H1 (cell line): Measurements from ENCODE around the gene C7orf25. TPM values are rescaled to one million over a fixed set of nuclear protein-coding genes. Genes with fewer than 3 reads are reported as not detected.

Experiments used
- ATF2 ChIP-seq: IDR thresholded peaks from 2 replicates; pipeline ENCODE4 v1.6.1; 2012; ENCODE audit warnings: low read length, inconsistent platforms
- CHD7 ChIP-seq: fragments of 300-600 bp; sonication (generic); IDR thresholded peaks from 2 replicates; pipeline ENCODE4 v1.7.1; 2012; ENCODE audit warnings: low read length, moderate library complexity, mild to moderate bottlenecking, inconsistent platforms; ENCODE audit not compliant: insufficient replicate concordance
- EZH2 ChIP-seq: fragments of 200-600 bp; sonication (generic); IDR thresholded peaks from 2 replicates; pipeline ENCODE4 v1.7.1; 2012; ENCODE audit warnings: low read depth, mild to moderate bottlenecking, moderate library complexity, low read length, inconsistent platforms; ENCODE audit not compliant: severe bottlenecking
- RXRA ChIP-seq: IDR thresholded peaks from 2 replicates; pipeline ENCODE4 v1.6.1; 2011; ENCODE audit warnings: low read depth, mild to moderate bottlenecking, low read length, moderate library complexity; ENCODE audit not compliant: insufficient read depth
- SAP30 ChIP-seq: fragments of 300-600 bp; sonication (generic); IDR thresholded peaks from 2 replicates; pipeline ENCODE4 v1.7.1; 2012; ENCODE audit warnings: low read length, moderate library complexity, mild to moderate bottlenecking, inconsistent platforms; ENCODE audit not compliant: insufficient read depth, insufficient replicate concordance
- SIRT6 ChIP-seq: IDR thresholded peaks from one replicate; pipeline ENCODE4 v1.7.1; 2012; ENCODE audit warnings: low read length, inconsistent platforms
- TAF1 ChIP-seq: IDR thresholded peaks from 2 replicates; pipeline ENCODE4 v1.6.1; 2011; ENCODE audit warnings: mild to moderate bottlenecking, low read depth, low read length
- polyA plus RNA-seq, 7 experiments: library from polyadenylated mRNA; depleted of rRNA in 3 of 7; stranded (reverse) in 5 of 7; unstranded in 2 of 7; fragments of >200 nt in 5 of 7; fragments of 200-250 nt in 2 of 7; gene quantifications; 1 replicate in 5 of 7; 2 replicates in 1 of 7; 4 replicates in 1 of 7; pipeline versions ENCODE4 v1.2.1 to v1.2.3, GENCODE V29; 2011 to 2013; ENCODE audit warnings: missing spikeins in 2 of 7, mixed read lengths in 2 of 7
- total RNA-seq: library from RNA; stranded (reverse); fragmentation: NEBNext Ultra II Directional; extraction: Animal tissue kit (Norgen Biotek cat#: 25700); gene quantifications from 2 replicates; pipeline ENCODE4 v1.2.1, GENCODE V29; 2021
- TF ChIP-seq, protein P1 (sequence below): IDR thresholded peaks from 2 replicates; pipeline ENCODE4 v1.6.1; 2011; ENCODE audit warnings: low read depth, mild to moderate bottlenecking, low read length; ENCODE audit not compliant: insufficient read depth

The C7orf25 gene
- total and polyA plus RNA-seq, 2 of the 8 experiments (the other 6 are each of a cell fraction or from before 2014, with no cell fraction given), result 0.70 to 4.5 TPM

- TF ChIP-seq CHD7, result no peak
- TF ChIP-seq SIRT6, result no peak
- no peak for TF ChIP-seq RXRA
- TF ChIP-seq SAP30, result no peak
- TF ChIP-seq, protein P1, sequence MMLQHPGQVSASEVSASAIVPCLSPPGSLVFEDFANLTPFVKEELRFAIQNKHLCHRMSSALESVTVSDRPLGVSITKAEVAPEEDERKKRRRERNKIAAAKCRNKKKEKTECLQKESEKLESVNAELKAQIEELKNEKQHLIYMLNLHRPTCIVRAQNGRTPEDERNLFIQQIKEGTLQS, result no peak
- TF ChIP-seq ATF2, result no peak
- TF ChIP-seq EZH2, result no peak
- TF ChIP-seq TAF1, result no peak
Measured at GRCh38 chr7:42880392-42880791, 31.5 kb downstream of the C7orf25 start (continued).
